T-helper 2 cell (primary cell): ENCODE measurements around the gene TMA7.

Experiments
- DNase-seq, 5 experiments: peaks; one replicate each; pipeline versions ENCODE4 v3.0.0 to v3.0.0-alpha.2; 2012 to 2022

Gene TMA7

DNA sequence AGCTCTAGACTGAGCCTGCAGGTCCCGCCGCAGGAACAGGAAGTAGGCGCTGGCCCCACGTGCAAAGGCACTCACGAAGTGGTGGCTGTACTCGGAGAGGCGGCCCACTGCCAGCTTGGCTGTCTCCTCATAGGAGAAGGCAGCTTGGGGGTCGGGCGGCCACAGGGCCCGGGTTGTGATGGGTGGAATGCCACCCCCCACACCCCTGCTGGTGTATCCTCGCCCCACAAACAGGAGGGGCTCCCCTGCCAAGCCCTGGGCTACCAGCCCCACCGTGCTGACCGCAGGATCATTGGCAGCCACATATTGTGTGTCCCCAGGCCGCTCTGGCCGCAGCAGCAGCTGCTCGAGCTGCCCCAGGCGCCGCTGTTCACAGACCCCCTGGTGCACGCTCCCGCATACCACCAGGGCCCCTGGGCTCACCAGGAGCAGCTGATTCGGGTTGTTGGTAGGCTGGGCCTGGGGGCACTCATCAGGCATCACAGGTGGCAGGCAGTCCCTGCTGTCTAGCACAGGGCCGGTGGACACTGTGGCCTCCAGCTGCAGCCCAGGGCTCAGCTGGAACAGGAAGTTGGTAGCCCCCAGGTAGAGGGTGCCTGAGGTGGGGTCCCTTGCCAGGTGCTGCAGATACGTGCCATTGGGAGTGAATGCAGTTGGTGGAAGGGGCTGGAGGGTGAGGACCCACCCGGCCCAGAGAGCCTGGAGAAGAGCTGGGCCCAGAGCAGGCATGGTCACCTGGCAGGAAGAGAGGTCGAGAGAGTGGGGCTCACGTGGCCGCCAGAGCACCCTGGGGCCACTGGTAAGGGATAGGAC lies 16.0 kb upstream of the TMA7 start:
- DNase-seq: no peak

DNA sequence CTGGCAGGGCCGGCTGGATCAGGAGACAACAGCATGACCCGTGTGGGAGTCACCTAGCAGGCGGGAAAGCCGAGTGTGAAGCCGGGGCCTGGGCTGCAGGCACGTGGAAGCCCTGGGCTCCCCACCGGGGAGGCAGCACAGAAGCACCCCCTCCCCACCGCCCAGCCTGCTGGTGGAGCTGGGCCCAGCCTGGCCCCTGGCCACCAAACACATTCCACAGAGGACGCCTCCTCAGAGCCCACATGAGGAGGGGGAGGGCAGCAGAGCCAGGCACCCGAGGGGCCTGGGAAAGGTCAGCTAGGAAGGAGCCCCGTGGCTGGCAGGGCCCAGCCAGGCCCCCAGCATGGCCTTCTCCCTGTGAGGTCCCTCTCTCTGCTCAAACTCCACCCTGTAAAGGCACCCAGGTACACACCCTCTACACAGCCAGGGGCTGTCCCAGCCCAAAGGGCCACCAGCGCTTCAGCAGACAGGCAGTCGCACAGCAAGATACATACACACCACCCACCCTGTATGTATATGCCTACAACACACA lies 14.7 kb upstream of the TMA7 start:
- no peak for DNase-seq

DNA sequence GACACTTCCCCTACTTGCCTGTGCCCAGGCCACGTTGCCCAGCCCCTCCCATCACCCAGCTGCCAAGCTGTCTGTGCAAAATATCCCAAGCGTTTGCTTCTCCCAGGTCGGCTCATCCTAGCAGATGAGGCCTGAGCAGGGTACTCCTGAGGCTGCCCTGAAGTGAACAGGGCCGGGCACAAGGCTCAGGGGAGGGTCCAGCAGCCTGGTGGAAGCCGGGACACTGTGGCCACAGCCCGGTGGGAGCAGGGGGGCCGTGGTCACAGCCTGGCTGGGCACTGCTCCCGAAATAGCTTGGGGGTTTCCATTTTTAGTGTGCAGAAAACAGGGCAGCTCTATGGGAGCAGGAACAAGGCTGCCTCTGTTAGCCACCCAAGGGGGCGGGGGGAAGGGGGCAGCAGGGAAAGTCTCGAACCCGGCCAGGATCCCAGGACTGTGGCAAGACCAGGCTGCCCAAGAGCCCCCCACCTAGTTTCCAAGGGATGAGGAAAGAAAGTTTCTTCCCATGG lies 13.6 kb upstream of the TMA7 start:
- DNase-seq: no peak

DNA sequence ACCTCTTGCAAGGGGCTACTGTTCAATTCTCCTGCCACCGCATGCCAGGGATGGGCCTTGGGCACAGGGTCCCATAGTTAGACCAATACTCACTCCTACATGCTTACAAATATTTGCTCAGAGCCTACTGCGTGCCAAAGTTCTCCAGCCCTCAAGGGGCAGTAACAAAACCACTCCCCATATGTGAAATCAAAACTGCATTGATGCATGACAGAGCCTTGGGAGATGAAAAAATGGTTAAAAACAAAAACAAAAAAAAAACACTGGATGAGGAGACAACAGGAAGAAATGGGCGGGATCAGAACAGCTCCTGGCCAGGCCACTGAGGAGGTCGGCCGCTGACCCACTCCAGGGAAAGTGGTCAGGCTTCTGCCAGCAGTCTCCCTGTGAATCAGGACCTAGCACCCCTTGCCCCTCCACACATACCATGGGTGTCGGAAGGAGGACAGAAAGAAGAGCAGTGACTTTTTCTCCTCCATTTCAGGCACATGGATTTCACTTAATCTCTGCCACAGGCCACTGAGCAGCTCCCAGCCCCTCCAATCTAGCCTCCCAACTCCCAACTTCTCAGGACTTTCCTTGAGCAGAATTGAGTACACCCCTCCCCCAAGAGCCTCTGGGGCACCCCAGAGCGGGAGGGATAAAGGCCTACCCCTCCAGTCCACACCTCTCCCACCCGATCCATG lies 13.0 kb upstream of the TMA7 start:
- DNase-seq: no peak

DNA sequence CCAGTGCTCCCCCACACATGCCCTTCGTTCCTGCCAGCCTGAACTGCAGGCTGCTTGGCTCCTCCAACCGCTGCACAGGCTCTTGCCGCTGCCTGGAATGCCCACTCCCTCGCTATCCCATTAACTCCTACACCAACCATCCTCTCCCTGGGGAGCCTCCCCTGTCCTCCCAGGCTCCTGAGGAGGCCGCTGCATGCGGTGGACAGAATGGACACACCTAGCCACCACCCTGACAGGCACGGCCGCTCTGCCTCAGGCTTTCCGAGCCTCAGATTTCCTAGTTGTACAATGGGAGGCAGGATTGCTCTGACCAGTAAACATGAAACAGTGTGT lies 12.5 kb upstream of the TMA7 start:
- no peak for DNase-seq

DNA sequence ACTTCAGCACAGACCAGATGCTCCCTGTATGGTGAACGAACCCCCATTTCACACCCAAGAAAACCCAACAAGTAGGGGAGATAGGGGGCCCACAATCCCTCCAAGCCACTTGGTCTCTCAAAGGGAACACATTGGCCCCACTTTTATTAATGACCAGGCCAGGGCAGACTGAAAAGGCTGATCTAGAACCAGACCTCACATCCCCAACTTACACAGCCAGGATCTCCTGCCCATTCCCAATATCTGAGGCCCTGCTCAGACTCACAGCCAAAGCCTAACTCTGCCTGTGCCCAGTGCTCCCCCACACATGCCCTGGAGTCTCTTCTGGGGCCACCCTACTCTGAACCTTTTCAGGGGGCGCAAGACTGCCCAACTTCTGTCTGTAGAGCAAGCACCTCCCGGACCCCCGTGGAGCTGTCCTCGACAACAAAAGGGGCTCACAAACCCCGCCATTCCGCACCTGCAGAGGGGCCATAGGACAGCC lies 11.9 kb upstream of the TMA7 start:
- DNase-seq: no peak

GRCh38 chr3:48428572-48429316 lies 11.3 kb upstream of the TMA7 start:
- DNase-seq: no peak

DNA sequence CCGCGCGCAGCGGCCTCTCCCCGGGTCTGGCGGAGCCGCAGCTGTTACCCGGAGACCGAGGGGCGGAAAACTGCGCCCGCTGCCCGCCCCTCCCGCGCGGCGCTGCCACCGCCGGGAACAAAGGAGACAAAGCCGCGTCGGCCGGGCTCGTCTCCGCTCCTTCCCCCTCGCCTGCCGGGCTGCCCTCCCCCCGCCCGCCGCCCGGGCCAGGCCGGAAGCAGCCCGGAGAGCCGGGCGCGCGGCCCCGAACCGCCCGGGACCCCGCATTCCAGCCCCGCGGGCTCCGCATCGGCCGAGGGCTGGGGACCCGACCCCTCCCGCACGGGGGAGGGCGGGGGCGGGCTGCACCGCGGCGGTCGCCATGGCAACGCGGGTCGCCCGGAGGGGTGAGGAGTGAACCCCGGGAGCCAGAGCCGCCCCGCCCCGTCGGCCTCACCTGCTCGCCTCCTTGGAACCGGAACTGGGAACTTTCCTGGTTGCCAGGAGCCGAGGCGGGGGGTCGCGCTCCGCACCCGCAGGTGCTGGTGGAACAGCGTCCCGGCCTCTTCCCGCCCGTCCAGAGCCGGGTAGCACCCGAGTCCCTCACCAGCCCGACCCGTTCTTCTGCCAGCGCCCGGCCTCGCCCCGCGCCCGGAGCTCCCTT lies 10.6 kb upstream of the TMA7 start:
- peak; percentile 33 to 65 (median 55) for DNase-seq

- DNase-seq: no peak
Observed at GRCh38 chr3:48429960-48430707, 9.9 kb upstream of the TMA7 start, which contains the start of gene PLXNB1. TSS of gene PLXNB1 (minus strand) at chr3:48430086. CDS start at chr3:48424611, 5,475 bp downstream.

DNA sequence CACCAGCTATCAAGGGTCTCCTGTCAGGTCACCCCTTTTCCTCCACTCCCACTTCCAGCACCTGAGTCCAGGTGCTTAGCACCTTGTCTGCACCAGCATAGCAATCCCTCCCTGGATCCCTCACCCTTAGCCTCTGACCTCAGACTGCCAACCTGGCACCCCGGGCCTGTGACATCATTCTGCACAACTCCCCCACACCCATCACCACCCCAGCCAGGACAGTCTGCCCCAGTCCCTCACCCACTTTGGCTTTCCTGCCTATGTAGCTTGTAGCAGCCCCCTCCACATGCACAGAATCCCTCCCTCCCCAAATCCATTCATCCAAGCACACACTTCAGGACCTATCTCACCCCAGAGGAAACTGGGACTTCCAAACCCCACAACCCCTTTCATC lies 9.4 kb upstream of the TMA7 start:
- no peak for DNase-seq

DNA sequence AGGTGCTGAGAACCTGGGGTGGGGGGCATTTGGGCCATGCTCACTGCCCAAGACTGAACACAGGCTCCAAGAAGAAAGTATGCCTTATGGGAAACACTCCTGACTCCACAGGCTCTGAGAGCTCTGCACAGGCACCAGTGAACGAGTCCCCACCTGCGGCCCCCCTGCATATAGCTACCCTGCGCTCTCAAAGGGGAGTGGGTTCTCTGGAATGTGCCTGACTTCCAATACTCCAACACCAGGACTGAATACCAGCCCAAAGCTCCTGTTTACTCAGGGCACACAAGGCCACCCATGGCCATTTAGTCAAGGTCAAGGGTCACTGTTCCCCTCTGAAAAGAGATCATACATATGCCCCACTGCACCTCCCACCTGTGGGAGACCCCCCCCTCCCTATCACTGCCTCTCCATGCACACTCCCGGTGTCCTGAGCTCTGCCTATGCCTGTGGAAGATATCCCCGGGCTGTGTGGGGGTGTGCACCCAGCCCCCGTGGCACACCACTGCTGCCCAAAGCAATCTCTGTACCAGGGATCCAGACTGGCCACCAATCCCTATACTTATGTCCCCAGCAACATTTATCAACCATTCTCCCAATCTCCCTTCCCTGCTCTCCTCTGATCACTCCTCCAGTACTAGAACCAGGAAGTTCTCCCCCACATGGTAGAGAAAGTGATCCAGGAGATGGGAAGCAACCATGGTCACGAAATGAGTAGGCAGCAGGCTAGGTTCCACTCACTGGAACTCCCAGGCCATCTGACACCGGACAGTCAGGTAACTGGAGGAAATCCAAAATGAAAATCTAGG lies 8.6 kb upstream of the TMA7 start:
- no peak for DNase-seq

DNA sequence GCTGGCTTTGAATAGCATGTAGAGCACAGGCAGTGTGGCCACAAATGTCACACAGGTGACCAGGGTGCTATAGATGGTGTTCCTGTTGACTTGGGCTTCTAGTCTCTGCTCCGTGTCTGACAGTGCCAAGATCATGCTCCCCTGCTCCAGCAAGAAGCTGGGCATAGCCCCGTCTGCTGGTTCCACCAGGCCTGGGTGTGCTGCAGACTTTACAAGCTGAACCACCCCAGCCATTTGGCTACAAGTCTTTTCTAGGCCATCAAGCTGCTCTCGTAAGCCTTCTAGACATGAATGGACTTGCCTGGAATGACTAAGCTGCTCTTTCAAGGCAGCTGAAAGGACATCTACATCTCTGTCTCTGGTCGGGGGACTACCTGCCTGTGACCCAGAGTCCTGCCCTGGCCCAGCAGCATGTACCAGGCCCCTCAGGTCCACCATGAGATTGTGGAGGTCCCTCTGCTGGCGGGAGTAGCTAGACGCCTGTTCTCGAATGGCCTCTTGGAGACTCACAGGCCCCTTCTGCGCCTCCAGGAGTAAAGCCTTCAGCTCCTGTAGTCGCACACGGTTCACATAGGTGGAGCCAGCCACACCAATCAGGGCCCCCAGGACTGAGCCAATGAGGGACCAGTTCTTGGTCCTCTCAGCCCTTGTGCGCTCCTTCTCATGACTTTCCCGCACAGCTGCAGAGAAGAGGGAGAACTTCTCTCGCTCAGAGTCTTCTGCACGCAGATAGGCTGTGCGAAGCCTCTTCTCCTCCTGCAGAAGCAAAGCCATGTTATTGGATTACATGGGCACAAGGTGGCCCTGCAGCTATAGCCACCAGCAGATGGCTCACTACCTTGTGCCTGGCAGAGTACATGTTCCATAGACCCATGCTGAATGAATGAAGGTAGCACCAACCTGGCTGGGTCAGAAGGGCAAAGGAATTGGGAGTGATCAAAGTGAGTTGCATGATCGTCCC lies 7.4 kb upstream of the TMA7 start:
- DNase-seq: peak in 1 of 5 experiments; percentile 36

GRCh38 chr3:48433472-48434118 lies 6.5 kb upstream of the TMA7 start:
- DNase-seq: no peak

DNA sequence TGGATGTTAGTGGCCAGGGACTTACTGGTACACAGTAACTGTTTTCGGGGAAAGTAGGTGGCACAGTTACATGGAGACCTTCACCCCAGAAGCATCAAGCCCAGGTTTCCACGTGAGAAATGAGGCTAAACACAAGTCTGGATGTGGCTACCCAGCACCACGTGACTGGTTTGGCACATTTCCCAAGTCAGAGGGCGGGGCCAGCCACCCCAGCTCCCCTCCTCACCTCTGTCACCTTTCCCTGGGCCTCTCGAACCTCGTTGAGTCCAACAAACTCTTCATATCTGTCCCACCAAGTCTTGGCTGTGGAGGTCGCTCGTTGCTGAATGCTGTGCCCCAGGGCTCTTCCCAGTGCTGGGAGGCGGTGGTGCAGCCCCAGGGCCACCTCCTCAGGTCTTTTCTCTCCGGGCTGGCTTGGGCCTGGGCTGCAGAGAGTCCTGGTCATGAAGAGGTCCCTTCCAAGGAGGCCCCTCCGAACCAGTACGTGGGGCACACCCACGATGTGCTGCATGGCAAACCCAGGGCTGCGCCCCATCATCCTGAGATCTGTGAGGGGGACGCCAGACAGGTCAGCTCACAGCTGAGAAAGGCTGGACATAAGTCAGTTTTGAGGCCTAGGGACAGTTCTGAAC lies 5.3 kb upstream of the TMA7 start:
- peak in 1 of 5 experiments; percentile 30 for DNase-seq

- no peak for DNase-seq
Observed at GRCh38 chr3:48435223-48435595, 4.8 kb upstream of the TMA7 start.

DNA sequence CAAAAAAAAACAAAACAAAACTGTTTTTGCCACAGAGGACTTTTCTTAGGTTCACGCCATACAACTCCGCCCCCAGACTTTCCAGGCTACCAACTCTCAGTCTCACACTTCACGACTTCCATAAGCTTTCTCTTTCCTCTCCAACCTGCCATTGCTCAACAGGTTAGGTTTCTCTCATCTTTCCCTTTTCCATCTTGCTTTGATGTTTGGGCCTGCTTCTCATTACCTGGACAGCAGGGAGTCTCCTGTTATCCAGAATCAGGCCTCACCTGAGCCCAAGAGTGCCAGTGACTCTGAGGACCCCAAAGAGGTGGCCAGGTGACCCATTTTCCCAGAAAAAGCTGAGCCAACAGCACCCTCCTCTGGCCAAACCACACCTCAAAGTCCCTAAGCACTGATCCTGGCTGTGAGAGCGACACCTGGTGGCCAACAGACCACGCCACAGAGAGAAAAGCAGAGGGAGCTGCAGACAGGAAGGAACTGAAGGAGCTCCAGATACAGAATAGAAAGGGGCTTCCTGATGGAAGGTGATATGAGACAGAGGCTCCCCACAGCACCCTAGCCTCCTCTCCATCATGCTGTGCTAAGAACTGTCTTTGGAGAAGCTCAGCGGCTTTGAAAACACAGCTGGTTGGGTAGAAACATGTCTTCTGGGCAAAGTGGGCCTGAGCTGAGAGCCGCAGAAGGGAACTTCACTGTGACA lies 4.1 kb upstream of the TMA7 start:
- DNase-seq: peak; percentile 66 to 82 (median 76)

- DNase-seq: no peak
Observed at GRCh38 chr3:48436477-48436787, 3.6 kb upstream of the TMA7 start.

- no peak for DNase-seq
Observed at GRCh38 chr3:48436855-48437254, 3.2 kb upstream of the TMA7 start.
